Measurements from ENCODE around the gene HIVEP3.

The HIVEP3 gene

GRCh38 chr1:41915786-41916571, 2.7 kb downstream of the HIVEP3 start:
- H3K9ac ChIP-seq: no peak overlapping the region
- peaks cover 4% of the 10 kb centered on the region for H3K4me1 ChIP-seq
- no peaks in the 10 kb centered on the region for H3K27me3 ChIP-seq (ENCODE audit: control insufficient read depth, insufficient read depth, low read length)
- H3K4me3 ChIP-seq (ENCODE audit: low read depth, low read length): no peak overlapping the region
- no peak for TF ChIP-seq CTCF (IDR thresholded peaks at IDR 0.05)
- H3K27ac ChIP-seq: no peak overlapping the region
- no peaks in the 10 kb centered on the region for H3K36me3 ChIP-seq (ENCODE audit: control insufficient read depth, insufficient read depth, low read length)
- no peaks in the 10 kb centered on the region for H3K9me3 ChIP-seq (ENCODE audit: control insufficient read depth, low read length)
- H3K79me2 ChIP-seq: no peaks in the 10 kb centered on the region
- no peak overlapping the region for H3K4me2 ChIP-seq (ENCODE audit: low read length)
- H2AFZ ChIP-seq: no peak overlapping the region

- H3K27me3 ChIP-seq (ENCODE audit: control insufficient read depth, insufficient read depth, low read length): no peaks in the 10 kb centered on the region
- H3K4me3 ChIP-seq (ENCODE audit: low read depth, low read length): no peak overlapping the region
- H3K79me2 ChIP-seq: no peaks in the 10 kb centered on the region
- no peak overlapping the region for H2AFZ ChIP-seq
- no peak overlapping the region for H3K4me2 ChIP-seq (ENCODE audit: low read length)
- H3K9ac ChIP-seq: no peak overlapping the region
- no peak for TF ChIP-seq CTCF (IDR thresholded peaks at IDR 0.05)
- no peaks in the 10 kb centered on the region for H3K9me3 ChIP-seq (ENCODE audit: control insufficient read depth, low read length)
- no peak overlapping the region for H3K27ac ChIP-seq
- H3K4me1 ChIP-seq: no peaks in the 10 kb centered on the region
- no peaks in the 10 kb centered on the region for H3K36me3 ChIP-seq (ENCODE audit: control insufficient read depth, insufficient read depth, low read length)
These were observed 4.2 kb downstream of the HIVEP3 start for GRCh38 chr1:41914516-41914915.

- H3K4me3 ChIP-seq (ENCODE audit: low read depth, low read length): no peak overlapping the region
- no peaks in the 10 kb centered on the region for H3K36me3 ChIP-seq (ENCODE audit: control insufficient read depth, insufficient read depth, low read length)
- H3K27me3 ChIP-seq (ENCODE audit: control insufficient read depth, insufficient read depth, low read length): no peaks in the 10 kb centered on the region
- H3K9ac ChIP-seq: no peak overlapping the region
- H3K9me3 ChIP-seq (ENCODE audit: control insufficient read depth, low read length): no peaks in the 10 kb centered on the region
- no peak overlapping the region for H2AFZ ChIP-seq
- H3K4me1 ChIP-seq: no peaks in the 10 kb centered on the region
- H3K79me2 ChIP-seq: no peaks in the 10 kb centered on the region
- H3K4me2 ChIP-seq (ENCODE audit: low read length): no peak overlapping the region
- no peak overlapping the region for H3K27ac ChIP-seq
- TF ChIP-seq CTCF (IDR thresholded peaks at IDR 0.05): no peak
These were observed 5.7 kb downstream of the HIVEP3 start for GRCh38 chr1:41913014-41913413.

- Histone ChIP-seq H3K4me3 (ENCODE audit: low read depth, low read length) (no peak overlapping the region), H3K27ac (no peak overlapping the region), H3K79me2 (no peaks in the 10 kb centered on the region), H3K4me1 (no peaks in the 10 kb centered on the region), H3K27me3 (ENCODE audit: control insufficient read depth, insufficient read depth, low read length) (no peaks in the 10 kb centered on the region), H3K4me2 (ENCODE audit: low read length) (no peak overlapping the region), H3K36me3 (ENCODE audit: control insufficient read depth, insufficient read depth, low read length) (no peaks in the 10 kb centered on the region), H2AFZ (no peak overlapping the region), H3K9me3 (ENCODE audit: control insufficient read depth, low read length) (no peaks in the 10 kb centered on the region), H3K9ac (no peak overlapping the region)
- TF ChIP-seq CTCF (IDR thresholded peaks at IDR 0.05): no peak
These were observed 10.3 kb downstream of the HIVEP3 start for GRCh38 chr1:41908288-41908895.

Measured in parathyroid adenoma (tissue), 2 donors.